ENCODE data around the gene SENP1.

The SENP1 gene

GRCh38 chr12:48080821-48081220 is 25.1 kb downstream of the SENP1 start:
- H3K4me3 ChIP-seq (ENCODE audit: extremely low read depth, insufficient read depth, low read length, poor library complexity, severe bottlenecking): no peak overlapping the region
- peaks cover 60% of the 10 kb centered on the region for H3K36me3 ChIP-seq (ENCODE audit: control insufficient read depth, insufficient read depth, low read length)
- no peak overlapping the region for H3K27ac ChIP-seq (ENCODE audit: low read depth, low read length, severe bottlenecking)
- no peaks in the 10 kb centered on the region for H3K4me1 ChIP-seq (ENCODE audit: control insufficient read depth, insufficient read depth, low read length, poor library complexity, severe bottlenecking)
- H3K9me3 ChIP-seq (ENCODE audit: control insufficient read depth, low read length): peaks cover 4% of the 10 kb centered on the region
- WGBS, 2 experiments (ENCODE audit: insufficient coverage in 2 of 2): 86% methylated on average over 1 of the region's 3 CpGs

GRCh38 chr12:48080285-48080684 is 25.6 kb downstream of the SENP1 start:
- Histone ChIP-seq H3K4me3 (ENCODE audit: extremely low read depth, insufficient read depth, low read length, poor library complexity, severe bottlenecking) (no peak overlapping the region), H3K27ac (ENCODE audit: low read depth, low read length, severe bottlenecking) (no peak overlapping the region), H3K9me3 (ENCODE audit: control insufficient read depth, low read length) (peaks cover 4% of the 10 kb centered on the region), H3K36me3 (ENCODE audit: control insufficient read depth, insufficient read depth, low read length) (peaks cover 55% of the 10 kb centered on the region), H3K4me1 (ENCODE audit: control insufficient read depth, insufficient read depth, low read length, poor library complexity, severe bottlenecking) (no peaks in the 10 kb centered on the region)
- WGBS, 2 experiments (ENCODE audit: insufficient coverage in 2 of 2): 100% methylated on average over 3 of the region's 5 CpGs; no CpG with 5 or more reads in 1 of the 2 experiments

GRCh38 chr12:48078901-48079300 is 27.0 kb downstream of the SENP1 start:
- Histone ChIP-seq H3K4me1 (ENCODE audit: control insufficient read depth, insufficient read depth, low read length, poor library complexity, severe bottlenecking) (no peaks in the 10 kb centered on the region), H3K27ac (ENCODE audit: low read depth, low read length, severe bottlenecking) (no peak overlapping the region), H3K36me3 (ENCODE audit: control insufficient read depth, insufficient read depth, low read length) (peaks cover 58% of the 10 kb centered on the region), H3K4me3 (ENCODE audit: extremely low read depth, insufficient read depth, low read length, poor library complexity, severe bottlenecking) (no peak overlapping the region), H3K9me3 (ENCODE audit: control insufficient read depth, low read length) (peaks cover 4% of the 10 kb centered on the region)
- 90 to 91% methylated on average over 3 of the region's 5 CpGs for WGBS, 2 experiments (ENCODE audit: insufficient coverage in 2 of 2)

GRCh38 chr12:48077111-48077510 is 28.8 kb downstream of the SENP1 start:
- Histone ChIP-seq H3K4me1 (ENCODE audit: control insufficient read depth, insufficient read depth, low read length, poor library complexity, severe bottlenecking) (no peaks in the 10 kb centered on the region), H3K9me3 (ENCODE audit: control insufficient read depth, low read length) (peaks cover 4% of the 10 kb centered on the region), H3K27ac (ENCODE audit: low read depth, low read length, severe bottlenecking) (no peak overlapping the region), H3K36me3 (ENCODE audit: control insufficient read depth, insufficient read depth, low read length) (peaks cover 60% of the 10 kb centered on the region), H3K4me3 (ENCODE audit: extremely low read depth, insufficient read depth, low read length, poor library complexity, severe bottlenecking) (no peak overlapping the region)
- WGBS, 2 experiments (ENCODE audit: insufficient coverage in 2 of 2): 95% methylated on average over 2 of the region's 2 CpGs; no CpG with 5 or more reads in 1 of the 2 experiments

GRCh38 chr12:48075832-48076231 is 30.0 kb downstream of the SENP1 start:
- Histone ChIP-seq H3K4me3 (ENCODE audit: extremely low read depth, insufficient read depth, low read length, poor library complexity, severe bottlenecking) (no peak overlapping the region), H3K27ac (ENCODE audit: low read depth, low read length, severe bottlenecking) (no peak overlapping the region), H3K36me3 (ENCODE audit: control insufficient read depth, insufficient read depth, low read length) (peaks cover 59% of the 10 kb centered on the region), H3K9me3 (ENCODE audit: control insufficient read depth, low read length) (peaks cover 4% of the 10 kb centered on the region), H3K4me1 (ENCODE audit: control insufficient read depth, insufficient read depth, low read length, poor library complexity, severe bottlenecking) (no peaks in the 10 kb centered on the region)
- no CpG with 5 or more reads among the region's 1 CpG for WGBS, 2 experiments (ENCODE audit: insufficient coverage in 2 of 2)

GRCh38 chr12:48074266-48074665 is 31.6 kb downstream of the SENP1 start:
- no peaks in the 10 kb centered on the region for H3K4me1 ChIP-seq (ENCODE audit: control insufficient read depth, insufficient read depth, low read length, poor library complexity, severe bottlenecking)
- no peak overlapping the region for H3K27ac ChIP-seq (ENCODE audit: low read depth, low read length, severe bottlenecking)
- H3K9me3 ChIP-seq (ENCODE audit: control insufficient read depth, low read length): peaks cover 4% of the 10 kb centered on the region
- WGBS, 2 experiments (ENCODE audit: insufficient coverage in 2 of 2): no CpG with 5 or more reads among the region's 1 CpG
- H3K36me3 ChIP-seq (ENCODE audit: control insufficient read depth, insufficient read depth, low read length): peaks cover 63% of the 10 kb centered on the region
- no peak overlapping the region for H3K4me3 ChIP-seq (ENCODE audit: extremely low read depth, insufficient read depth, low read length, poor library complexity, severe bottlenecking)

- Histone ChIP-seq H3K27ac (ENCODE audit: low read depth, low read length, severe bottlenecking) (no peak overlapping the region), H3K4me1 (ENCODE audit: control insufficient read depth, insufficient read depth, low read length, poor library complexity, severe bottlenecking) (no peaks in the 10 kb centered on the region), H3K4me3 (ENCODE audit: extremely low read depth, insufficient read depth, low read length, poor library complexity, severe bottlenecking) (no peak overlapping the region), H3K36me3 (ENCODE audit: control insufficient read depth, insufficient read depth, low read length) (peaks cover 63% of the 10 kb centered on the region), H3K9me3 (ENCODE audit: control insufficient read depth, low read length) (no peaks in the 10 kb centered on the region)
- 84 to 96% methylated on average over 3 of the region's 3 CpGs for WGBS, 2 experiments (ENCODE audit: insufficient coverage in 2 of 2)
Measured at GRCh38 chr12:48072266-48072665, 33.6 kb downstream of the SENP1 start.

GRCh38 chr12:48071808-48072207 is 34.1 kb downstream of the SENP1 start:
- no peak overlapping the region for H3K27ac ChIP-seq (ENCODE audit: low read depth, low read length, severe bottlenecking)
- H3K36me3 ChIP-seq (ENCODE audit: control insufficient read depth, insufficient read depth, low read length): peaks cover 61% of the 10 kb centered on the region
- H3K4me3 ChIP-seq (ENCODE audit: extremely low read depth, insufficient read depth, low read length, poor library complexity, severe bottlenecking): no peak overlapping the region
- H3K4me1 ChIP-seq (ENCODE audit: control insufficient read depth, insufficient read depth, low read length, poor library complexity, severe bottlenecking): no peaks in the 10 kb centered on the region
- no peaks in the 10 kb centered on the region for H3K9me3 ChIP-seq (ENCODE audit: control insufficient read depth, low read length)
- no CpG with 5 or more reads among the region's 2 CpGs for WGBS, 2 experiments (ENCODE audit: insufficient coverage in 2 of 2)

- H3K36me3 ChIP-seq (ENCODE audit: control insufficient read depth, insufficient read depth, low read length): peaks cover 66% of the 10 kb centered on the region
- H3K9me3 ChIP-seq (ENCODE audit: control insufficient read depth, low read length): no peaks in the 10 kb centered on the region
- H3K27ac ChIP-seq (ENCODE audit: low read depth, low read length, severe bottlenecking): no peak overlapping the region
- no peaks in the 10 kb centered on the region for H3K4me1 ChIP-seq (ENCODE audit: control insufficient read depth, insufficient read depth, low read length, poor library complexity, severe bottlenecking)
- H3K4me3 ChIP-seq (ENCODE audit: extremely low read depth, insufficient read depth, low read length, poor library complexity, severe bottlenecking): no peak overlapping the region
- 88 to 95% methylated on average over 4 of the region's 4 CpGs for WGBS, 2 experiments (ENCODE audit: insufficient coverage in 2 of 2)
Measured at GRCh38 chr12:48070731-48071130, 35.1 kb downstream of the SENP1 start.

- Histone ChIP-seq H3K36me3 (ENCODE audit: control insufficient read depth, insufficient read depth, low read length) (peaks cover 72% of the 10 kb centered on the region), H3K9me3 (ENCODE audit: control insufficient read depth, low read length) (no peaks in the 10 kb centered on the region), H3K27ac (ENCODE audit: low read depth, low read length, severe bottlenecking) (no peak overlapping the region), H3K4me3 (ENCODE audit: extremely low read depth, insufficient read depth, low read length, poor library complexity, severe bottlenecking) (no peak overlapping the region), H3K4me1 (ENCODE audit: control insufficient read depth, insufficient read depth, low read length, poor library complexity, severe bottlenecking) (no peaks in the 10 kb centered on the region)
- whole genome bisulfite sequencing, 2 experiments (ENCODE audit: insufficient coverage in 2 of 2): no CpG with 5 or more reads among the region's 1 CpG
Measured at GRCh38 chr12:48070033-48070432, 35.8 kb downstream of the SENP1 start.

- Histone ChIP-seq H3K4me1 (ENCODE audit: control insufficient read depth, insufficient read depth, low read length, poor library complexity, severe bottlenecking) (no peaks in the 10 kb centered on the region), H3K36me3 (ENCODE audit: control insufficient read depth, insufficient read depth, low read length) (peaks cover 73% of the 10 kb centered on the region)
Measured at GRCh38 chr12:48069241-48069640, 36.6 kb downstream of the SENP1 start.

More at GRCh38 chr12:48069241-48069640, 36.6 kb downstream of the SENP1 start:
- WGBS, 2 experiments (ENCODE audit: insufficient coverage in 2 of 2): 100% methylated on average over 1 of the region's 1 CpG; no CpG with 5 or more reads in 1 of the 2 experiments
- Histone ChIP-seq H3K4me3 (ENCODE audit: extremely low read depth, insufficient read depth, low read length, poor library complexity, severe bottlenecking) (no peak overlapping the region), H3K9me3 (ENCODE audit: control insufficient read depth, low read length) (no peaks in the 10 kb centered on the region), H3K27ac (ENCODE audit: low read depth, low read length, severe bottlenecking) (no peak overlapping the region)
